H1 (cell line): ENCODE data around the gene GADD45A. TPM values are rescaled to one million over a fixed set of nuclear protein-coding genes. Genes with fewer than 3 reads are reported as not detected.

Experiments
- CTCF ChIA-PET: fragments of 300-600 bp; sonication (Branson Sonifier 250); formaldehyde crosslinking; loops from one replicate; lab custom pipeline; 2021; ENCODE audit not compliant: partially characterized antibody; lab: Charles Lee
- POLR2A ChIA-PET: fragments of 300-600 bp; sonication (Branson Sonifier 250); formaldehyde crosslinking; loops from one replicate; lab custom pipeline; 2021; ENCODE audit warnings: inconsistent platforms; ENCODE audit not compliant: partially characterized antibody; lab: Charles Lee
- DNase-seq, 2 experiments: peaks; one replicate each; pipeline versions ENCODE4 v3.0.0 to v3.0.0-alpha.2; 2010 to 2022; ENCODE audit warnings: low spot score in 2 of 2, low read depth in 1 of 2, mixed read lengths in 1 of 2
- FAIRE-seq: peaks from 2 replicates; lab custom pipeline; 2011; peaks lifted over from hg19 to GRCh38; lab: Jason Lieb, UNC
- H2AFZ ChIP-seq: 2 replicates; pipeline ENCODE4 v1.8.1; 2012; ENCODE audit warnings: low read length, inconsistent platforms
- H2AK5ac ChIP-seq: 2 replicates; pipeline ENCODE4 v1.6.1; 2013; ENCODE audit warnings: low read depth, low read length
- H2BK120ac ChIP-seq: replicated peaks from 2 replicates; pipeline ENCODE3; 2013; ENCODE audit warnings: low read depth, low read length, inconsistent platforms
- H2BK12ac ChIP-seq: 2 replicates; pipeline ENCODE4 v1.6.1; 2013; ENCODE audit warnings: low read depth, low read length
- H2BK15ac ChIP-seq: 2 replicates; pipeline ENCODE4 v1.6.1; 2013; ENCODE audit warnings: low read length
- H2BK20ac ChIP-seq: 2 replicates; pipeline ENCODE4 v1.6.1; 2013; ENCODE audit warnings: low read length
- H2BK5ac ChIP-seq: 2 replicates; pipeline ENCODE4 v1.6.1; 2013; ENCODE audit warnings: low read depth, low read length
- H3K14ac ChIP-seq: 2 replicates; pipeline ENCODE4 v1.6.1; 2013; ENCODE audit warnings: inconsistent platforms; ENCODE audit not compliant: insufficient read length
- H3K18ac ChIP-seq: 2 replicates; pipeline ENCODE4 v1.6.1; 2013; ENCODE audit warnings: low read length; ENCODE audit errors: extremely low read depth
- H3K23ac ChIP-seq: 2 replicates; pipeline ENCODE4 v1.6.1; 2013; ENCODE audit warnings: inconsistent platforms; ENCODE audit not compliant: insufficient read length
- H3K23me2 ChIP-seq: 2 replicates; pipeline ENCODE4 v1.6.1; 2013; ENCODE audit warnings: low read depth, low read length
- H3K27ac ChIP-seq: 2 replicates; pipeline ENCODE4 v1.6.1; 2011; ENCODE audit warnings: low read depth, low read length, inconsistent platforms
- H3K27me3 ChIP-seq, 4 experiments: replicated peaks in 1 of 4; 1 replicate in 1 of 4; 2 replicates in 3 of 4; pipeline versions ENCODE4 v1.6.1 to v1.8.1; 2011 to 2013; ENCODE audit warnings: low read length in 3 of 4, mild to moderate bottlenecking in 3 of 4, inconsistent platforms in 2 of 4, mixed read lengths in 2 of 4, moderate library complexity in 1 of 4; ENCODE audit not compliant: control insufficient read depth in 3 of 4, insufficient read depth in 3 of 4; ENCODE audit errors: extremely low read depth in 1 of 4
- H3K36me3 ChIP-seq, 4 experiments: 2 replicates each; pipeline versions ENCODE4 v1.6.1 to v1.8.1; 2011 to 2013; ENCODE audit warnings: mild to moderate bottlenecking in 4 of 4, low read length in 3 of 4, moderate library complexity in 2 of 4, control low read depth in 1 of 4, inconsistent platforms in 1 of 4; ENCODE audit not compliant: insufficient read depth in 4 of 4, control insufficient read depth in 2 of 4
- H3K4ac ChIP-seq: replicated peaks from 2 replicates; pipeline ENCODE3; 2013; ENCODE audit warnings: low read length, low read depth, mixed read lengths, inconsistent platforms; ENCODE audit not compliant: insufficient read length
- H3K4me1 ChIP-seq, 4 experiments: replicated peaks in 1 of 4; 1 replicate in 1 of 4; 2 replicates in 3 of 4; pipeline versions ENCODE4 v1.6.1 to v1.8.1; 2011 to 2013; ENCODE audit warnings: low read length in 3 of 4, inconsistent platforms in 2 of 4, mixed read lengths in 1 of 4; ENCODE audit not compliant: insufficient read depth in 4 of 4, control insufficient read depth in 3 of 4
- H3K4me2 ChIP-seq, 2 experiments: 2 replicates each; pipeline versions ENCODE4 v1.6.1 to v1.8.1; 2011 to 2013; ENCODE audit warnings: low read depth in 2 of 2, low read length in 2 of 2, control low read depth in 1 of 2, inconsistent platforms in 1 of 2, mild to moderate bottlenecking in 1 of 2; ENCODE audit not compliant: insufficient read depth in 1 of 2
- H3K4me3 ChIP-seq, 4 experiments: fragments of 200-600, 300-600 bp in 1 of 4; sonication (generic), shearing (Covaris generic), sonication (Bioruptor Twin) in 1 of 4; 2 replicates each; pipeline versions ENCODE4 v1.5.1 to v1.8.1; 2011 to 2016; ENCODE audit warnings: low read length in 4 of 4, low read depth in 3 of 4, control low read depth in 2 of 4, inconsistent platforms in 2 of 4, mild to moderate bottlenecking in 2 of 4, mixed read lengths in 1 of 4, moderate library complexity in 1 of 4; ENCODE audit not compliant: insufficient read depth in 2 of 4; ENCODE audit errors: extremely low read depth in 1 of 4
- H3K56ac ChIP-seq: replicated peaks from 2 replicates; pipeline ENCODE3; 2013; ENCODE audit warnings: low read depth, mild to moderate bottlenecking, mixed read lengths, low read length, inconsistent platforms; ENCODE audit not compliant: insufficient read length
- H3K79me1 ChIP-seq: 2 replicates; pipeline ENCODE4 v1.6.1; 2013; ENCODE audit warnings: low read depth, low read length, control low read depth
- H3K79me2 ChIP-seq, 2 experiments: 2 replicates each; pipeline versions ENCODE4 v1.6.1 to v1.8.1; 2012 to 2013; ENCODE audit warnings: low read length in 2 of 2, mild to moderate bottlenecking in 2 of 2, inconsistent platforms in 1 of 2; ENCODE audit not compliant: insufficient read depth in 2 of 2, control insufficient read depth in 1 of 2
- H3K9ac ChIP-seq, 4 experiments: replicated peaks in 1 of 4; 1 replicate in 1 of 4; 2 replicates in 3 of 4; pipeline versions ENCODE4 v1.6.1 to v1.8.1; 2011 to 2013; ENCODE audit warnings: low read depth in 3 of 4, low read length in 3 of 4, control low read depth in 2 of 4, mild to moderate bottlenecking in 2 of 4, moderate library complexity in 2 of 4, inconsistent platforms in 1 of 4; ENCODE audit errors: extremely low read depth in 1 of 4
- H3K9me3 ChIP-seq, 2 experiments: 2 replicates each; pipeline versions ENCODE4 v1.6.1 to v1.8.1; 2012 to 2013; ENCODE audit warnings: mild to moderate bottlenecking in 2 of 2, moderate library complexity in 2 of 2, control low read depth in 1 of 2, inconsistent platforms in 1 of 2, low read depth in 1 of 2, low read length in 1 of 2, mixed read lengths in 1 of 2; ENCODE audit not compliant: insufficient read depth in 2 of 2
- H4K20me1 ChIP-seq, 2 experiments: replicated peaks in 1 of 2; 2 replicates each; pipeline versions ENCODE3 to v1.8.1; 2011 to 2013; ENCODE audit warnings: inconsistent platforms in 2 of 2, low read length in 2 of 2, mild to moderate bottlenecking in 1 of 2; ENCODE audit not compliant: insufficient read depth in 2 of 2, control insufficient read depth in 1 of 2
- H4K5ac ChIP-seq: 2 replicates; pipeline ENCODE4 v1.6.1; 2013; ENCODE audit warnings: low read length, low read depth, mixed read lengths, inconsistent platforms; ENCODE audit not compliant: insufficient read length
- H4K8ac ChIP-seq: 2 replicates; pipeline ENCODE4 v1.8.0; 2013; ENCODE audit warnings: mild to moderate bottlenecking, moderate library complexity, low read length, inconsistent platforms; ENCODE audit not compliant: insufficient read depth; ENCODE audit errors: extremely low read depth
- H4K91ac ChIP-seq: replicated peaks from 2 replicates; pipeline ENCODE3; 2013; ENCODE audit warnings: low read length, mixed read lengths, inconsistent platforms; ENCODE audit not compliant: insufficient read length
- CTCF ChIP-seq, 3 experiments: IDR thresholded peaks; 1 replicate in 2 of 3; 2 replicates in 1 of 3; pipeline versions ENCODE4 v1.5.1 to v1.6.1; 2011; ENCODE audit warnings: low read length in 3 of 3, mild to moderate bottlenecking in 3 of 3, inconsistent platforms in 2 of 3, low read depth in 1 of 3, moderate library complexity in 1 of 3; ENCODE audit not compliant: insufficient read depth in 1 of 3; ENCODE audit errors: control extremely low read depth in 1 of 3
- HDAC2 ChIP-seq, 2 experiments: fragments of 300-600 bp in 1 of 2; sonication (generic) in 1 of 2; IDR thresholded peaks; 2 replicates each; pipeline ENCODE4 v1.6.1; 2011 to 2012; ENCODE audit warnings: low read depth in 2 of 2, low read length in 2 of 2, mild to moderate bottlenecking in 2 of 2, moderate library complexity in 2 of 2, borderline replicate concordance in 1 of 2, inconsistent platforms in 1 of 2
- SIRT6 ChIP-seq: IDR thresholded peaks from one replicate; pipeline ENCODE4 v1.7.1; 2012; ENCODE audit warnings: low read length, inconsistent platforms
- WGBS, 2 experiments: shearing (Covaris generic) in 1 of 2; methylation state at CpG; one replicate each; pipeline versions ENCODE4 v1.1.6 to v1.1.7; 2013 to 2015; ENCODE audit warnings: low lambda C conversion rate in 2 of 2, mixed read lengths in 2 of 2, inconsistent platforms in 1 of 2, low coverage in 1 of 2, missing lambda C conversion rate in 1 of 2; ENCODE audit not compliant: insufficient replicate concordance in 2 of 2, insufficient coverage in 1 of 2, insufficient read length in 1 of 2; ENCODE audit errors: extremely low coverage in 1 of 2, missing lambda C conversion rate in 1 of 2; 5-methylcytosine and 5-hydroxymethylcytosine counted together
- polyA plus RNA-seq, 7 experiments: library from polyadenylated mRNA; depleted of rRNA in 3 of 7; stranded (reverse) in 5 of 7; unstranded in 2 of 7; fragments of >200 nt in 5 of 7; fragments of 200-250 nt in 2 of 7; gene quantifications; 1 replicate in 5 of 7; 2 replicates in 1 of 7; 4 replicates in 1 of 7; pipeline versions ENCODE4 v1.2.1 to v1.2.3, GENCODE V29; 2011 to 2013; ENCODE audit warnings: missing spikeins in 2 of 7, mixed read lengths in 2 of 7
- total RNA-seq: library from RNA; stranded (reverse); fragmentation: NEBNext Ultra II Directional; extraction: Animal tissue kit (Norgen Biotek cat#: 25700); gene quantifications from 2 replicates; pipeline ENCODE4 v1.2.1, GENCODE V29; 2021

The GADD45A gene
- total and polyA plus RNA-seq, 2 of the 8 experiments (the other 6 are each of a cell fraction or from before 2014, with no cell fraction given), result 7.6 to 15.6 TPM

DNA sequence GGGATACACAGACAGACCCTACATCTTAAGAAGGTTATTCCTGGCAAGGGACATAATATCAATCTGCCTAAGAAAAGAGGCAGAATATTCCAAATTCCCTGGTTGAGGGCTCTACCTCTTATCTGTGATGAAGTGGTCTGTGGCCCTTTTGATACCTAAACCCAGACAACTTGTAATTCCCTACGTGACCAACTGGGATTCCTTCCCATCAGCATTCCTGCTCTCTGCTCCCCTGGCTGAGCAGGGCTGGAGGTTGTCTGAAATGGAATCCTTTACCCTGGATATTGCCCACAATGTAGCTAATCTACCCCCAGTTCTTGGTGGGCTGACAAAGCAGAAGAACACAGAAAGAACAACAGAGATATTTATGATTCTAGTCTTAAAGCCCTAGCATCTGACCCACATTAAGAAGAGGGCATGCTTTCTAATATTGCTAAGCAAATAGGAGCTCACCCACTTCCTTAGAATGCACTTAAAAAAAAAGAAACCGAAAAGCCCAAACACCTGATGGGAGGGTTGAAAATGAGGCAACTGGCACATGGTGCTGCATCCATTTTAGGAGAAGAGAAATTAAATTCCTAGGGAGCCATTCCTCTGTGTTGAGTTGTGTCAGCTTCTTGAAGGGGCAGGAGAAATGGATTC, 36.8 kb downstream of the GADD45A start:
- Histone ChIP-seq H3K79me2 (no peaks in the 10 kb centered on the region), H3K36me3 (no peaks in the 10 kb centered on the region), H4K8ac (no peak overlapping the region), H3K23ac (no peak overlapping the region), H3K23me2 (no peaks in the 10 kb centered on the region), H3K9ac (no peak overlapping the region), H3K4ac (no peak overlapping the region), H2BK5ac (no peak overlapping the region), H4K5ac (no peak overlapping the region), H2BK120ac (no peak overlapping the region), H3K4me2 (no peak overlapping the region), H3K27me3 (no peaks in the 10 kb centered on the region), H3K79me1 (0 out of 2 replicates have a peak, but pooled peaks cover 2% of the 10 kb centered on the region), H3K56ac (no peak overlapping the region), H4K91ac (no peak overlapping the region), H2BK15ac (no peak overlapping the region), H3K27ac (no peak overlapping the region), H2BK20ac (no peak overlapping the region), H3K14ac (no peak overlapping the region), H2AK5ac (no peak overlapping the region), H3K4me1 (peaks cover 0 to 7% (median 3%) of the 10 kb centered on the region in 4 experiments; a peak in 3 of 7 replicates), H2BK12ac (no peak overlapping the region), H3K18ac (no peak overlapping the region), H4K20me1 (no peaks in the 10 kb centered on the region), H2AFZ (no peak overlapping the region), H3K4me3 (no peak overlapping the region), H3K9me3 (no peaks in the 10 kb centered on the region)
- 69% methylated on average over 2 of the region's 2 CpGs; no CpG with 5 or more reads in 1 of the 2 experiments for WGBS, 2 experiments
- ChIA-PET CTCF (interaction anchor here (0.6 to 4.4 kb wide), 10 partner anchors 10 to 186 kb away, joined by 3 to 24 read pairs (median 4); no protein-coding TSS in a partner anchor), POLR2A (interaction anchor here (0.5 to 1.7 kb wide), 3 partner anchors 11 to 28 kb away, joined by 3 to 6 read pairs (median 4); no protein-coding TSS in a partner anchor)
- DNase-seq (no peak), FAIRE-seq (no peak)
- no peak for TF ChIP-seq HDAC2 (IDR thresholded peaks at IDR 0.05; ENCODE audit: borderline replicate concordance in 1 of 2, low read depth in 2 of 2, low read length in 2 of 2)
- TF ChIP-seq SIRT6, result no peak
- TF ChIP-seq CTCF (IDR thresholded peaks at IDR 0.05; ENCODE audit: control extremely low read depth in 1 of 3, insufficient read depth in 1 of 3, low read depth in 1 of 3, low read length in 3 of 3), result peak in 1 of 3 experiments; percentile 19; a peak in 1 of 4 replicates
